Sigmoid colon (tissue), 7 donors: Measurements from ENCODE around the gene CHPT1. TPM values are rescaled to one million over a fixed set of nuclear protein-coding genes. Genes with fewer than 3 reads are reported as not detected.

Experiments
- DNase-seq: peaks from one replicate; pipeline ENCODE4 v3.0.0-alpha.2; 2019
- H3K27ac ChIP-seq, 4 donors: fragments of 200-600 bp; sonication (generic); one replicate each; pipeline ENCODE4 v1.5.1; 2016 to 2019; ENCODE audit warnings: mild to moderate bottlenecking in 1 of 4
- H3K27me3 ChIP-seq, 3 donors: fragments of 200-600 bp; sonication (generic); one replicate each; pipeline ENCODE4 v1.5.1; 2019; ENCODE audit warnings: mild to moderate bottlenecking in 1 of 3
- H3K36me3 ChIP-seq, 4 donors: fragments of 200-600 bp; sonication (generic); one replicate each; pipeline ENCODE4 v1.5.1; 2016 to 2019
- H3K4me1 ChIP-seq, 4 donors: fragments of 200-600 bp; sonication (generic); one replicate each; pipeline ENCODE4 v1.5.1; 2017 to 2019
- H3K4me3 ChIP-seq, 4 donors: fragments of 200-600 bp; sonication (generic); one replicate each; pipeline ENCODE4 v1.5.1; 2017 to 2019; ENCODE audit warnings: mild to moderate bottlenecking in 2 of 4, moderate library complexity in 1 of 4
- H3K9me3 ChIP-seq, 4 donors: fragments of 200-600 bp in 3 of 4; sonication (generic) in 3 of 4; one replicate each; pipeline versions ENCODE4 v1.5.1 to v1.6.1; 2013 to 2019
- EP300 ChIP-seq, 4 donors: sonication (generic); formaldehyde crosslinking; IDR thresholded peaks; one replicate each; pipeline ENCODE4 v1.6.1; 2017; ENCODE audit warnings: antibody characterized with exemption in 4 of 4
- POLR2A ChIP-seq, 2 donors: fragments of 450-650 bp; IDR thresholded peaks; one replicate each; pipeline ENCODE4 v1.6.1; 2016; ENCODE audit warnings: antibody characterized with exemption in 2 of 2, mild to moderate bottlenecking in 2 of 2, moderate library complexity in 2 of 2
- POLR2AphosphoS5 ChIP-seq, 4 donors: sonication (generic); formaldehyde crosslinking; IDR thresholded peaks; one replicate each; pipeline ENCODE4 v1.6.1; 2017; ENCODE audit warnings: antibody characterized with exemption in 4 of 4
- WGBS, 2 donors: extraction: QIAGEN DNeasy Blood & Tissue Kit; methylation state at CpG; one replicate each; pipeline ENCODE4 v1.1.7; 2013; 5-methylcytosine and 5-hydroxymethylcytosine counted together
- intact Hi-C: fragments of 100-400 bp; cut with DNase I; formaldehyde crosslinking; loops from one replicate; pipeline ENCODE4 v1.15.1; 2023
- polyA plus RNA-seq, 3 donors: library from polyadenylated mRNA; stranded (reverse); fragments of 200-250 nt; gene quantifications; one replicate each; pipeline ENCODE4 v1.2.3, GENCODE V29; 2013
- total RNA-seq, 4 donors: library from RNA; depleted of rRNA; stranded (reverse); fragments of >200 nt; gene quantifications; one replicate each; pipeline ENCODE4 v1.1.0, GENCODE V29; 2016
- TF ChIP-seq, protein P1 (sequence below), 4 experiments: fragments of 450-650 bp in 3 of 4; fragments of 200-600 bp in 1 of 4; IDR thresholded peaks; one replicate each; pipeline ENCODE4 v1.5.1; 2016 to 2019; ENCODE audit warnings: antibody characterized with exemption in 4 of 4, mild to moderate bottlenecking in 3 of 4, moderate library complexity in 2 of 4
- donor health status: healthy with polysubstance abuse.
- donor health status: Bipolar disorder and iron deficiency.
- donor health status: healthy.

The CHPT1 gene
- total and polyA plus RNA-seq, 7 donors = 49.9 to 118 (median 58.1) TPM

DNA sequence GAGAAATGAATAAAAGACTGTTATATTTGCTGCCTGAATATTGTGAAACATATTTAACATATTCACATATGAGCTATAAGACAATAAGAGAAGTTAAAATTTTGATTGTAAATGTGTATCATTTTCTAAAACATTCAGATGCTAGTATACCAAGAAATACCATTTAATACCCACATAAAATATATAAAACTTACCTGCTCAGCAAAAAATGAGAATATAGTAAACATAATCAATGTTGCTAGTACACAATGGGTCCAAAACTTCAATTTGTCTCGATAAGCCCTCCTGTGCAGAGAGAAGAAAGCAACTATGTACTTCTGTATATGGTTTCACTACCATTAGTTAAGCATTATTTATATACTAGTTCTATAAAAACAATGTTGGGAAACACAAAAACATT is 51.5 kb downstream of the CHPT1 start:
- H3K27me3 ChIP-seq = no peaks in the 10 kb centered on the region
- no peak for TF ChIP-seq POLR2A (IDR thresholded peaks at IDR 0.05)
- TF ChIP-seq, protein P1, sequence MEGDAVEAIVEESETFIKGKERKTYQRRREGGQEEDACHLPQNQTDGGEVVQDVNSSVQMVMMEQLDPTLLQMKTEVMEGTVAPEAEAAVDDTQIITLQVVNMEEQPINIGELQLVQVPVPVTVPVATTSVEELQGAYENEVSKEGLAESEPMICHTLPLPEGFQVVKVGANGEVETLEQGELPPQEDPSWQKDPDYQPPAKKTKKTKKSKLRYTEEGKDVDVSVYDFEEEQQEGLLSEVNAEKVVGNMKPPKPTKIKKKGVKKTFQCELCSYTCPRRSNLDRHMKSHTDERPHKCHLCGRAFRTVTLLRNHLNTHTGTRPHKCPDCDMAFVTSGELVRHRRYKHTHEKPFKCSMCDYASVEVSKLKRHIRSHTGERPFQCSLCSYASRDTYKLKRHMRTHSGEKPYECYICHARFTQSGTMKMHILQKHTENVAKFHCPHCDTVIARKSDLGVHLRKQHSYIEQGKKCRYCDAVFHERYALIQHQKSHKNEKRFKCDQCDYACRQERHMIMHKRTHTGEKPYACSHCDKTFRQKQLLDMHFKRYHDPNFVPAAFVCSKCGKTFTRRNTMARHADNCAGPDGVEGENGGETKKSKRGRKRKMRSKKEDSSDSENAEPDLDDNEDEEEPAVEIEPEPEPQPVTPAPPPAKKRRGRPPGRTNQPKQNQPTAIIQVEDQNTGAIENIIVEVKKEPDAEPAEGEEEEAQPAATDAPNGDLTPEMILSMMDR (IDR thresholded peaks at IDR 0.05) = no peak
- no peak for TF ChIP-seq POLR2AphosphoS5 (IDR thresholded peaks at IDR 0.05)
- TF ChIP-seq EP300 (IDR thresholded peaks at IDR 0.05) = no peak
- no peak overlapping the region for H3K4me3 ChIP-seq
- no peaks in the 10 kb centered on the region for H3K9me3 ChIP-seq
- intact Hi-C loops = no loop called here
- H3K36me3 ChIP-seq = peaks cover 4 to 88% (median 25%) of the 10 kb centered on the region in 4 donors
- no peak overlapping the region for H3K27ac ChIP-seq
- DNase-seq = no peak
- 95 to 100% methylated on average over 1 of the region's 1 CpG for WGBS, 2 donors
- H3K4me1 ChIP-seq = no peaks in the 10 kb centered on the region

DNA sequence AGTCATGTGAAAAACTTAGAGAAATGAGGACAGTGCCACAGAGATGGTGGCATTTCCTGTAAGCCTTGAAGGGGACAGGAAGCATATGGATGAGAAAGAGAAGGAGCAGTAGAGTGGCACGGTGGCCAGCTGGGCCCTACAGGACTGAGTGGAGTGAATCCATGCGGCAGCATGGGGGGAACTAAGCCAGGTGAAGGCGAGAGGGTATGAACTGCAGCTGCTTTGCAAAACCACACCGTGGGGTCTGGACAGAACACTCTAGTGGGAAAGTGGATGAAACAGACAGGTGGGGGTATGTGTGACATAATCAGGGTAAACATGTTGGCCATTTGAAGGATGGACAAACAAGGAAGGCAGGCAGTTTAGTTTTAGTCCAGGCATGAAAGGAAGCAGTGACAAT is 52.2 kb downstream of the CHPT1 start:
- WGBS, 2 donors = 79 to 88% methylated on average over 4 of the region's 4 CpGs
- H3K27ac ChIP-seq = no peak overlapping the region
- H3K27me3 ChIP-seq = no peaks in the 10 kb centered on the region
- H3K9me3 ChIP-seq = no peaks in the 10 kb centered on the region
- no peaks in the 10 kb centered on the region for H3K4me1 ChIP-seq
- TF ChIP-seq, protein P1 (IDR thresholded peaks at IDR 0.05) = no peak
- TF ChIP-seq EP300 (IDR thresholded peaks at IDR 0.05) (no peak), POLR2A (IDR thresholded peaks at IDR 0.05) (no peak), POLR2AphosphoS5 (IDR thresholded peaks at IDR 0.05) (no peak)
- no peak for DNase-seq
- intact Hi-C loops = no loop called here
- H3K36me3 ChIP-seq = peaks cover 0 to 87% (median 21%) of the 10 kb centered on the region in 4 donors
- no peak overlapping the region for H3K4me3 ChIP-seq

DNA sequence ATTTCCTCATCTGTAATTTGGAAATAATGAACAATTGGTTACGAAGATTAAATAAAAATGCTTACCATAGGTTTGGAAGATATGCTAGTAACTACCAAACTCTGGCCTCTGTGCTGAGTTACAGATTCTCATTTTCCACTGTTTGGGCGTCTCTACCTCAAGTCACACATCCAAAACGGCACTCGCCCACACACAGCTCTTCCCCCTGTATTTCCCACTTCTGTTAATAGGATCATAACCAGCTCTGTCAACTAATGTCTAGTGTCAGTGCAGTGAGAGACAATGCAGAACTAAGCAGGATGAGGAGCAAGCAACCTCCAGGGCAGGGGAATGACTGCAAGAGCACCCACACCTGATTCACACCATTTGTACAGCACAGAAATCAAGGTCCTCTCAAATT is 52.7 kb downstream of the CHPT1 start:
- Histone ChIP-seq H3K9me3 (no peaks in the 10 kb centered on the region), H3K36me3 (peaks cover 0 to 83% (median 20%) of the 10 kb centered on the region in 4 donors), H3K27me3 (no peaks in the 10 kb centered on the region), H3K27ac (no peak overlapping the region), H3K4me3 (no peak overlapping the region), H3K4me1 (no peaks in the 10 kb centered on the region)
- TF ChIP-seq POLR2AphosphoS5 (IDR thresholded peaks at IDR 0.05) = no peak
- TF ChIP-seq EP300 (IDR thresholded peaks at IDR 0.05) = no peak
- TF ChIP-seq POLR2A (IDR thresholded peaks at IDR 0.05) = no peak
- TF ChIP-seq, protein P1 (IDR thresholded peaks at IDR 0.05) = no peak
- WGBS, 2 donors = 92 to 96% methylated on average over 4 of the region's 4 CpGs
- intact Hi-C loops = no loop called here
- no peak for DNase-seq

DNA sequence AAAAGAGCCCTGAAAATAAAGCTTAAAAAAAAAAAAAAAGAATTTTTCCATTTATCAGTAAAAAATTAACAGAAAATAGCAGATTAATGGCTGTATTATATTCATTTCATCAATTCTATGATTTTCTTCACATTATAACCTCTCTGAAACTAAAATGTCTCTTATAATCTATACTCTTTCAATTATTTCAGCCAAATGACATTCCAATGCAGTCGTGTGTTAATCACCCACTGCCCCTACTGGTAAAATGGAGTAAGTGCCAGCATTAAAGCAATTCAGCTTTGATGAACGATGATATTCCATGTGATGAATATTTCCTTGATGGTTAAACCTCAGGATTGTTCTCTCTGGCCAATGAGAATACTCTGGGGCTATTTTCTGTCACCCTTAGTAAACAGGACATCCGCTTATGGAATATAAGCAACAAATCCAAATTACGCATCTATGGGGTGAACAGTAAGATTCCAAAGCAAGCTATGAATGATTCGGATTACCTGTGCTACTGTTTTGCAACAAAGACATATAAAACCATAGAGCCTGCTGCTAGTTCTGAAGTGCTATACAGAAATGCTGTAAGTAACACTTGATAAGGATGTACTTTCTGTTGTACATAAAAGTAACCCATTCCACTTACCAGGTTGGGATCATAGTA is 62.1 kb downstream of the CHPT1 start:
- intact Hi-C loops = no loop called here
- Histone ChIP-seq H3K9me3 (no peaks in the 10 kb centered on the region), H3K27me3 (no peaks in the 10 kb centered on the region), H3K36me3 (peaks cover 0 to 58% (median 8%) of the 10 kb centered on the region in 4 donors), H3K27ac (no peak overlapping the region), H3K4me1 (no peaks in the 10 kb centered on the region), H3K4me3 (no peak overlapping the region)
- DNase-seq = no peak
- 59 to 65% methylated on average over 5 of the region's 5 CpGs for WGBS, 2 donors
- TF ChIP-seq POLR2AphosphoS5 (IDR thresholded peaks at IDR 0.05) = no peak
- TF ChIP-seq, protein P1 (IDR thresholded peaks at IDR 0.05) = peak in 3 of 4 experiments; percentile 53 to 73 (median 64)

DNA sequence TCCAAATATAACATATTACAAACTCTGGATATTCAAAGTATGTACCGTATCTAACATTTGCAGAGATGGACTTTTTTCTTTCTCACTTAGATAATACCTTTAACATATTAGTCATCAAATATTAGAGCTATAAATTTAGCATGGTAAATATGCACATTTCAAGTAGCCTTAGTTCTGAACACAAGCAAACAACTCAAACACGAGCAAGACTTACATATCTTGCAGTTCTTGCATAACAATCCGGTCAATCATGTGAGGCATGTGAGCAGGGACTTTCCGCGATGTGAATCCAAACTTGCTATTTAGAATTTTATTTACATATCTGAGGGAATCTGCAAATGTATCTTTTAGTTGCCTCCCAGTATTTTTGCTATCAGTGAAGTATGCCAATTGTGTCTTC is 63.9 kb downstream of the CHPT1 start:
- H3K27ac ChIP-seq = no peak overlapping the region
- H3K27me3 ChIP-seq = no peaks in the 10 kb centered on the region
- whole genome bisulfite sequencing, 2 donors = 76 to 79% methylated on average over 5 of the region's 5 CpGs
- no peaks in the 10 kb centered on the region for H3K4me1 ChIP-seq
- peaks cover 0 to 54% (median 9%) of the 10 kb centered on the region in 4 donors for H3K36me3 ChIP-seq
- intact Hi-C loops = no loop called here
- TF ChIP-seq EP300 (IDR thresholded peaks at IDR 0.05) (no peak), POLR2A (IDR thresholded peaks at IDR 0.05) (no peak), POLR2AphosphoS5 (IDR thresholded peaks at IDR 0.05) (no peak)
- TF ChIP-seq, protein P1 (IDR thresholded peaks at IDR 0.05) = no peak
- no peaks in the 10 kb centered on the region for H3K9me3 ChIP-seq
- no peak for DNase-seq
- no peak overlapping the region for H3K4me3 ChIP-seq
